Adrenal gland (tissue), 12 donors: ENCODE results near the gene KIF25. TPM values are rescaled to one million over a fixed set of nuclear protein-coding genes. Genes with fewer than 3 reads are reported as not detected.

Source experiments
- DNase-seq, 7 donors: peaks; one replicate each; pipeline ENCODE4 v3.0.0-alpha.2; 2019 to 2020
- H3K27ac ChIP-seq, 5 donors: fragments of 200-600 bp; sonication (generic) in 4 of 5; 1 replicate in 3 of 5; 2 replicates in 2 of 5; pipeline versions ENCODE4 v1.5.1 to v1.8.0; 2016 to 2020; ENCODE audit warnings: mild to moderate bottlenecking in 1 of 5
- H3K27me3 ChIP-seq: fragments of 200-600 bp; 2 replicates; pipeline ENCODE4 v1.8.0; 2021
- H3K36me3 ChIP-seq, 2 donors: fragments of 200-600 bp; replicated peaks in 1 of 2; 1 replicate in 1 of 2; 2 replicates in 1 of 2; pipeline versions ENCODE4 v1.5.1 to v1.8.0; 2018 to 2022
- H3K4me1 ChIP-seq, 2 donors: fragments of 200-600 bp; replicated peaks in 1 of 2; 1 replicate in 1 of 2; 2 replicates in 1 of 2; pipeline versions ENCODE4 v1.5.1 to v1.8.0; 2018 to 2021
- H3K4me3 ChIP-seq, 4 donors: fragments of 200-600 bp; sonication (generic) in 3 of 4; one replicate each; pipeline ENCODE4 v1.5.1; 2016 to 2018
- H3K9me3 ChIP-seq, 3 donors: fragments of 200-600 bp; sonication (generic) in 1 of 3; replicated peaks in 1 of 3; 1 replicate in 2 of 3; 2 replicates in 1 of 3; pipeline versions ENCODE4 v1.5.1 to v1.8.0; 2016 to 2021
- POLR2A ChIP-seq, 2 donors: fragments of 450-650 bp; IDR thresholded peaks; one replicate each; pipeline ENCODE4 v1.6.1; 2017; ENCODE audit warnings: antibody characterized with exemption in 2 of 2, mild to moderate bottlenecking in 2 of 2, moderate library complexity in 1 of 2
- WGBS, 4 donors: extraction: QIAGEN DNeasy Blood & Tissue Kit in 2 of 4; methylation state at CpG; one replicate each; pipeline versions ENCODE4 v1.1.5 to v1.1.7; 2013 to 2017; 5-methylcytosine and 5-hydroxymethylcytosine counted together
- intact Hi-C, 2 donors: fragments of 100-400 bp; cut with DNase I; formaldehyde crosslinking; loops; one replicate each; pipeline versions ENCODE4 v1.14.1 to v1.15.0; 2022 to 2023
- polyA plus RNA-seq, 3 donors: library from polyadenylated mRNA; stranded (reverse); fragments of 200-250 nt in 2 of 3; fragments of 350-450 nt in 1 of 3; fragmentation: Illumina TruSeq in 1 of 3; extraction: RNeasy Lipid Tissue Mini Kit (QIAGEN cat#74804) in 1 of 3; gene quantifications; one replicate each; pipeline ENCODE4 v1.2.3, GENCODE V29; 2013 to 2014
- total RNA-seq, 9 donors: library from RNA; depleted of rRNA in 4 of 9; stranded (reverse); fragments of >200 nt in 4 of 9; fragments of 120-200 nt in 1 of 9; fragmentation: NEBNext Ultra II Directional in 1 of 9; extraction: Animal tissue kit (Norgen Biotek cat#: 25700) in 1 of 9; gene quantifications; one replicate each; pipeline versions ENCODE4 v1.1.0 to v1.2.4, GENCODE V29; 2013 to 2023
- TF ChIP-seq, protein P1 (sequence below), 6 experiments: fragments of 450-650 bp in 4 of 6; fragments of 200-600 bp in 2 of 6; sonication (generic) in 1 of 6; IDR thresholded peaks; 1 replicate in 5 of 6; 2 replicates in 1 of 6; pipeline versions ENCODE4 v1.5.1 to v1.8.0; 2016 to 2021; ENCODE audit warnings: antibody characterized with exemption in 6 of 6, mild to moderate bottlenecking in 2 of 6, moderate library complexity in 1 of 6
- donor health status: healthy with polysubstance abuse.
- donor health status: Bipolar disorder and iron deficiency.
- donor health status: DM: yes; HTN: yes; CAD: no.
- donor health status: DM: no; HTN: no; CAD: no.
- donor health status: DM: no; HTN: no; CAD: no.
- donor health status: DM: yes; HTN: yes; CAD: no.

The KIF25 gene
- total and polyA plus RNA-seq, 12 donors: 0.44 to 0.97 TPM; not detected in 10

GRCh38 chr6:168049706-168050224 lies 52.3 kb downstream of the KIF25 start:
- Histone ChIP-seq H3K27ac (no peak overlapping the region), H3K36me3 (no peaks in the 10 kb centered on the region), H3K9me3 (no peaks in the 10 kb centered on the region), H3K4me3 (no peak overlapping the region), H3K4me1 (no peaks in the 10 kb centered on the region), H3K27me3 (no peaks in the 10 kb centered on the region)
- WGBS, 4 donors: 73 to 85% (median 76%) methylated on average over 4 to 21 of the region's 21 CpGs
- intact Hi-C loops: no loop called here
- TF ChIP-seq POLR2A (IDR thresholded peaks at IDR 0.05): no peak
- TF ChIP-seq, protein P1, sequence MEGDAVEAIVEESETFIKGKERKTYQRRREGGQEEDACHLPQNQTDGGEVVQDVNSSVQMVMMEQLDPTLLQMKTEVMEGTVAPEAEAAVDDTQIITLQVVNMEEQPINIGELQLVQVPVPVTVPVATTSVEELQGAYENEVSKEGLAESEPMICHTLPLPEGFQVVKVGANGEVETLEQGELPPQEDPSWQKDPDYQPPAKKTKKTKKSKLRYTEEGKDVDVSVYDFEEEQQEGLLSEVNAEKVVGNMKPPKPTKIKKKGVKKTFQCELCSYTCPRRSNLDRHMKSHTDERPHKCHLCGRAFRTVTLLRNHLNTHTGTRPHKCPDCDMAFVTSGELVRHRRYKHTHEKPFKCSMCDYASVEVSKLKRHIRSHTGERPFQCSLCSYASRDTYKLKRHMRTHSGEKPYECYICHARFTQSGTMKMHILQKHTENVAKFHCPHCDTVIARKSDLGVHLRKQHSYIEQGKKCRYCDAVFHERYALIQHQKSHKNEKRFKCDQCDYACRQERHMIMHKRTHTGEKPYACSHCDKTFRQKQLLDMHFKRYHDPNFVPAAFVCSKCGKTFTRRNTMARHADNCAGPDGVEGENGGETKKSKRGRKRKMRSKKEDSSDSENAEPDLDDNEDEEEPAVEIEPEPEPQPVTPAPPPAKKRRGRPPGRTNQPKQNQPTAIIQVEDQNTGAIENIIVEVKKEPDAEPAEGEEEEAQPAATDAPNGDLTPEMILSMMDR (IDR thresholded peaks at IDR 0.05): no peak
- DNase-seq: no peak

- no peaks in the 10 kb centered on the region for H3K36me3 ChIP-seq
- H3K27me3 ChIP-seq: no peaks in the 10 kb centered on the region
- H3K4me3 ChIP-seq: no peak overlapping the region
- 66 to 84% (median 78%) methylated on average over 14 to 27 of the region's 27 CpGs for whole genome bisulfite sequencing, 4 donors
- intact Hi-C loops: no loop called here
- no peaks in the 10 kb centered on the region for H3K4me1 ChIP-seq
- no peaks in the 10 kb centered on the region for H3K9me3 ChIP-seq
- TF ChIP-seq, protein P1 (IDR thresholded peaks at IDR 0.05): no peak
- TF ChIP-seq POLR2A (IDR thresholded peaks at IDR 0.05): no peak
- no peak for DNase-seq
- H3K27ac ChIP-seq: no peak overlapping the region
Measured at GRCh38 chr6:168050225-168050880, 52.9 kb downstream of the KIF25 start.

GRCh38 chr6:168050881-168051586 lies 53.6 kb downstream of the KIF25 start:
- Histone ChIP-seq H3K9me3 (no peaks in the 10 kb centered on the region), H3K4me1 (no peaks in the 10 kb centered on the region), H3K36me3 (no peaks in the 10 kb centered on the region), H3K27ac (no peak overlapping the region), H3K4me3 (no peak overlapping the region), H3K27me3 (no peaks in the 10 kb centered on the region)
- WGBS, 4 donors: 58 to 68% (median 62%) methylated on average over 10 to 23 of the region's 23 CpGs
- no peak for DNase-seq
- no peak for TF ChIP-seq POLR2A (IDR thresholded peaks at IDR 0.05)
- TF ChIP-seq, protein P1 (IDR thresholded peaks at IDR 0.05): no peak
- intact Hi-C loops: no loop called here

- Histone ChIP-seq H3K27ac (no peak overlapping the region), H3K9me3 (no peaks in the 10 kb centered on the region), H3K4me3 (no peak overlapping the region), H3K27me3 (no peaks in the 10 kb centered on the region), H3K36me3 (no peaks in the 10 kb centered on the region), H3K4me1 (no peaks in the 10 kb centered on the region)
- intact Hi-C loops: no loop called here
- no peak for TF ChIP-seq POLR2A (IDR thresholded peaks at IDR 0.05)
- TF ChIP-seq, protein P1 (IDR thresholded peaks at IDR 0.05): no peak
- 90 to 94% (median 92%) methylated on average over 8 to 9 of the region's 9 CpGs for WGBS, 4 donors
- DNase-seq: no peak
Measured at GRCh38 chr6:168051648-168052047, 54.2 kb downstream of the KIF25 start.
